Activated B cell treated with CpG ODN at 0.5 μM for 24 hours (primary cell): ENCODE results near the gene SPEF2. TPM values are rescaled to one million over a fixed set of nuclear protein-coding genes. Genes with fewer than 3 reads are reported as not detected.

Experiments
- ATAC-seq: fragments of 200-7000 bp; cut with Tn5 transposase; one replicate; pipeline ENCODE4 v1.10.0; 2021; ENCODE audit warnings: low read depth, mild to moderate bottlenecking, moderate library complexity
- CTCF ChIA-PET: fragments of 350-600 bp; sonication (Branson Sonifier 250); formaldehyde crosslinking; loops from one replicate; lab custom pipeline; 2021; ENCODE audit warnings: antibody characterized with exemption; lab: Charles Lee
- POLR2A ChIA-PET: fragments of 350-600 bp; sonication (Branson Sonifier 250); formaldehyde crosslinking; loops from one replicate; lab custom pipeline; 2021; ENCODE audit warnings: antibody characterized with exemption; lab: Charles Lee
- DNase-seq: peaks from one replicate; pipeline ENCODE4 v3.0.0; 2022
- H3K27ac Mint-ChIP-seq: one replicate; pipeline ENCODE4 v1.8.0; 2020; ENCODE audit warnings: mixed read lengths
- H3K27me3 Mint-ChIP-seq: one replicate; pipeline ENCODE4 v1.8.0; 2021; ENCODE audit warnings: mixed read lengths
- H3K36me3 Mint-ChIP-seq: one replicate; pipeline ENCODE4 v1.8.0; 2021; ENCODE audit warnings: low read depth, mixed read lengths
- H3K4me1 Mint-ChIP-seq: one replicate; pipeline ENCODE4 v1.8.0; 2021; ENCODE audit warnings: mixed read lengths
- H3K4me3 Mint-ChIP-seq: one replicate; pipeline ENCODE4 v1.8.0; 2020; ENCODE audit warnings: mild to moderate bottlenecking, mixed read lengths
- H3K9me3 Mint-ChIP-seq: one replicate; pipeline ENCODE4 v1.8.0; 2020; ENCODE audit warnings: mixed read lengths
- CTCF ChIP-seq: fragments of 200-600 bp; IDR thresholded peaks from one replicate; pipeline ENCODE4 v1.8.0; 2022; ENCODE audit warnings: antibody characterized with exemption, mild to moderate bottlenecking
- intact Hi-C: fragments of 100-400 bp; cut with micrococcal nuclease; formaldehyde crosslinking; loops from one replicate; pipeline ENCODE4 v1.15.1; 2024
- total RNA-seq: library from RNA; stranded (reverse); gene quantifications from 2 replicates; pipeline ENCODE4 v1.2.3, GENCODE V29; 2022

SPEF2 gene
- total RNA-seq, 1 donor from 2014 or later = 2.4 TPM

GRCh38 chr5:35810601-35811000 lies 192.9 kb downstream of the SPEF2 start:
- Mint-ChIP-seq H3K27me3 (no peaks in the 10 kb centered on the region), H3K9me3 (no peaks in the 10 kb centered on the region), H3K27ac (no peak overlapping the region), H3K4me1 (no peaks in the 10 kb centered on the region), H3K36me3 (no peaks in the 10 kb centered on the region), H3K4me3 (no peak overlapping the region)
- intact Hi-C loops = no loop called here
- ChIA-PET CTCF (no interaction called here), POLR2A (no interaction called here)
- no peak for ATAC-seq
- DNase-seq = no peak
- no peak for TF ChIP-seq CTCF

GRCh38 chr5:35811108-35811741 lies 193.6 kb downstream of the SPEF2 start:
- no peaks in the 10 kb centered on the region for H3K27me3 Mint-ChIP-seq
- DNase-seq (no peak), ATAC-seq (no peak)
- no peaks in the 10 kb centered on the region for H3K4me1 Mint-ChIP-seq
- no peaks in the 10 kb centered on the region for H3K9me3 Mint-ChIP-seq
- ChIA-PET CTCF (no interaction called here), POLR2A (interaction anchor here (0.6 kb wide), 1 partner anchor 1162 kb away, joined by 3 read pairs; no protein-coding TSS in a partner anchor)
- no peaks in the 10 kb centered on the region for H3K36me3 Mint-ChIP-seq
- intact Hi-C loops = no loop called here
- no peak overlapping the region for H3K27ac Mint-ChIP-seq
- H3K4me3 Mint-ChIP-seq = no peak overlapping the region
- no peak for TF ChIP-seq CTCF

- ATAC-seq = no peak
These were observed 195.9 kb downstream of the SPEF2 start for GRCh38 chr5:35813521-35813920.

GRCh38 chr5:35815089-35815936 lies 197.7 kb downstream of the SPEF2 start:
- ChIA-PET CTCF (no interaction called here), POLR2A (no interaction called here)
- H3K27ac Mint-ChIP-seq = no peak overlapping the region
- no peaks in the 10 kb centered on the region for H3K4me1 Mint-ChIP-seq
- TF ChIP-seq CTCF = no peak
- no peak overlapping the region for H3K4me3 Mint-ChIP-seq
- ATAC-seq (peak; percentile 31), DNase-seq (no peak)
- intact Hi-C loops = no loop called here
- H3K27me3 Mint-ChIP-seq = no peaks in the 10 kb centered on the region
- no peaks in the 10 kb centered on the region for H3K36me3 Mint-ChIP-seq
- no peaks in the 10 kb centered on the region for H3K9me3 Mint-ChIP-seq

More at GRCh38 chr5:35813521-35813920, 195.9 kb downstream of the SPEF2 start:
- intact Hi-C loops = no loop called here
- H3K9me3 Mint-ChIP-seq = no peaks in the 10 kb centered on the region
- H3K27ac Mint-ChIP-seq = no peak overlapping the region
- DNase-seq = no peak
- no peaks in the 10 kb centered on the region for H3K4me1 Mint-ChIP-seq
- no peaks in the 10 kb centered on the region for H3K36me3 Mint-ChIP-seq
- no peaks in the 10 kb centered on the region for H3K27me3 Mint-ChIP-seq
- CTCF ChIA-PET = interaction anchor here (0.7 to 1.9 kb wide), 2 partner anchors 36 to 114 kb away, joined by 3 to 5 read pairs; no protein-coding TSS in a partner anchor
- H3K4me3 Mint-ChIP-seq = no peak overlapping the region
- POLR2A ChIA-PET = no interaction called here
- TF ChIP-seq CTCF = no peak

GRCh38 chr5:35816881-35817521 lies 199.3 kb downstream of the SPEF2 start:
- CTCF ChIA-PET = no interaction called here
- no peak for TF ChIP-seq CTCF
- Mint-ChIP-seq H3K9me3 (no peaks in the 10 kb centered on the region), H3K27ac (no peak overlapping the region), H3K27me3 (no peaks in the 10 kb centered on the region), H3K4me1 (no peaks in the 10 kb centered on the region), H3K36me3 (no peaks in the 10 kb centered on the region), H3K4me3 (no peak overlapping the region)
- no peak for DNase-seq
- POLR2A ChIA-PET = no interaction called here
- no peak for ATAC-seq
- intact Hi-C loops = no loop called here
